HG03025 (cell line): ENCODE measurements around the gene SLC66A1.

Experiments
- ATAC-seq: cut with Tn5 transposase; IDR thresholded peaks from one replicate; pipeline ENCODE4 v1.9.1; 2021; ENCODE audit warnings: mild to moderate bottlenecking, moderate library complexity; ENCODE audit not compliant: unreplicated experiment, low FRiP score

The SLC66A1 gene

GRCh38 chr1:19359357-19359756 is 47.2 kb downstream of the SLC66A1 start:
- ATAC-seq = no peak

GRCh38 chr1:19360016-19360415 is 47.9 kb downstream of the SLC66A1 start:
- no peak for ATAC-seq

- ATAC-seq = no peak
Observed at GRCh38 chr1:19360432-19360831, 48.3 kb downstream of the SLC66A1 start.

GRCh38 chr1:19360843-19361610 is 48.9 kb downstream of the SLC66A1 start:
- ATAC-seq = no peak

GRCh38 chr1:19361611-19362147 is 49.6 kb downstream of the SLC66A1 start:
- ATAC-seq = no peak

GRCh38 chr1:19363536-19364152 is 51.5 kb downstream of the SLC66A1 start:
- no peak for ATAC-seq

GRCh38 chr1:19365721-19366120 is 53.6 kb downstream of the SLC66A1 start:
- no peak for ATAC-seq

GRCh38 chr1:19366599-19367536 is 54.7 kb downstream of the SLC66A1 start:
- no peak for ATAC-seq

GRCh38 chr1:19367584-19368041 is 55.5 kb downstream of the SLC66A1 start:
- no peak for ATAC-seq

- ATAC-seq = no peak
Observed at GRCh38 chr1:19368050-19368449, 55.9 kb downstream of the SLC66A1 start.

- no peak for ATAC-seq
Observed at GRCh38 chr1:19368964-19369363, 56.8 kb downstream of the SLC66A1 start.

GRCh38 chr1:19369396-19370090 is 57.4 kb downstream of the SLC66A1 start:
- ATAC-seq = no peak

GRCh38 chr1:19370453-19371170 is 58.5 kb downstream of the SLC66A1 start:
- ATAC-seq = no peak

GRCh38 chr1:19371226-19372135 is 59.4 kb downstream of the SLC66A1 start:
- ATAC-seq = no peak

- ATAC-seq = no peak
Observed at GRCh38 chr1:19372136-19372514, 60.0 kb downstream of the SLC66A1 start.

- ATAC-seq = no peak
Observed at GRCh38 chr1:19372602-19373001, 60.5 kb downstream of the SLC66A1 start.

- ATAC-seq = no peak
Observed at GRCh38 chr1:19373211-19374082, 61.3 kb downstream of the SLC66A1 start.
